Measurements from ENCODE around the gene WDSUB1.

DNA sequence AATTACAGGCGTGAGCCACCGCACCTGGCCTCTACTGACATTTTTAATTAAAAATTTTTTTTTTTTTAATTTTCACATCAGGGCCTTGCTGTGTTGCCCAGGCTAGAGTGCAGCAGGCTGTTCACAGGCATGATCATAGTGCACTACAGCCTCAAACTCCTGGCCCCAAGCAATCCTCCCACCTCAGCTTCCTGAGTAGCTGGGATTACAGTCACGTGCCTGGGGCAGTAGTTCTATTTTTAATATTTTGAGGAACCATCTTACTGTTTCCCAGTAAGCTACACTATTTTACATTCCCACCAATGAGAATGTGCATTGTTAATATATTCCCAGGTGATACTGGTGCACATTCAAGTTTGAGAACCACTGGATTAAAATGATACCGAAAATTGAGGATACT is 92.7 kb downstream of the WDSUB1 start:
- TF ChIP-seq, protein P1, sequence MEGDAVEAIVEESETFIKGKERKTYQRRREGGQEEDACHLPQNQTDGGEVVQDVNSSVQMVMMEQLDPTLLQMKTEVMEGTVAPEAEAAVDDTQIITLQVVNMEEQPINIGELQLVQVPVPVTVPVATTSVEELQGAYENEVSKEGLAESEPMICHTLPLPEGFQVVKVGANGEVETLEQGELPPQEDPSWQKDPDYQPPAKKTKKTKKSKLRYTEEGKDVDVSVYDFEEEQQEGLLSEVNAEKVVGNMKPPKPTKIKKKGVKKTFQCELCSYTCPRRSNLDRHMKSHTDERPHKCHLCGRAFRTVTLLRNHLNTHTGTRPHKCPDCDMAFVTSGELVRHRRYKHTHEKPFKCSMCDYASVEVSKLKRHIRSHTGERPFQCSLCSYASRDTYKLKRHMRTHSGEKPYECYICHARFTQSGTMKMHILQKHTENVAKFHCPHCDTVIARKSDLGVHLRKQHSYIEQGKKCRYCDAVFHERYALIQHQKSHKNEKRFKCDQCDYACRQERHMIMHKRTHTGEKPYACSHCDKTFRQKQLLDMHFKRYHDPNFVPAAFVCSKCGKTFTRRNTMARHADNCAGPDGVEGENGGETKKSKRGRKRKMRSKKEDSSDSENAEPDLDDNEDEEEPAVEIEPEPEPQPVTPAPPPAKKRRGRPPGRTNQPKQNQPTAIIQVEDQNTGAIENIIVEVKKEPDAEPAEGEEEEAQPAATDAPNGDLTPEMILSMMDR (IDR thresholded peaks at IDR 0.05), result no peak
- no peak for TF ChIP-seq POLR2A (IDR thresholded peaks at IDR 0.05)
